Measurements from ENCODE around the gene GPRIN2. TPM values are rescaled to one million over a fixed set of nuclear protein-coding genes. Genes with fewer than 3 reads are reported as not detected.
"Not testable (repeated sequence)": the region's sequence is repeated elsewhere in the genome, so short reads cannot be mapped to it uniquely, and the experiment has no call there.

Gene GPRIN2
- total RNA-seq, 1 experiment from 2014 or later, result 4.3 TPM

DNA sequence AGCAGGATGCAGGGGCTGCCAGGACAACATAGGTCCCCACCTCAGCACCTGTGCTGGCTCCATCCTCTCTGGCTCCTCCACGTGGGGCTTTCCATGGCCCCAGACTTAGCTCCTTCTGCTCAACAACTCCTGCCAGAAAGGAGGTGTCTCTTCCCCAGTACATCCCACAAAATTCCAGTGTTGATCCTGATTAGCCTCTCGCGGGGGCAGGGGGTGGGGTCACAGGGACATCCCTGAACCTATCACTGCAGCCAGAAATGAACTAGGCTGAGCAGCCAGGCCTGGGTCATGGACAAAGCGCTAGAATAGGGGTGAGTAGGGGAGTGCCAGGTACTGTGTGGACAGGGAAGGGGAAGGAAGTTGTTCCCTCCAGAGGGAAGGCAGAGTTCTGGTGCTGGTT, 17.4 kb upstream of the GPRIN2 start:
- DNase-seq (ENCODE audit: low read depth); in situ Hi-C loops (cut with HindIII; ENCODE audit: low pct_unique_long_range_greater_than_20kb, low sequenced_read_pairs): not testable (repeated sequence)

DNA sequence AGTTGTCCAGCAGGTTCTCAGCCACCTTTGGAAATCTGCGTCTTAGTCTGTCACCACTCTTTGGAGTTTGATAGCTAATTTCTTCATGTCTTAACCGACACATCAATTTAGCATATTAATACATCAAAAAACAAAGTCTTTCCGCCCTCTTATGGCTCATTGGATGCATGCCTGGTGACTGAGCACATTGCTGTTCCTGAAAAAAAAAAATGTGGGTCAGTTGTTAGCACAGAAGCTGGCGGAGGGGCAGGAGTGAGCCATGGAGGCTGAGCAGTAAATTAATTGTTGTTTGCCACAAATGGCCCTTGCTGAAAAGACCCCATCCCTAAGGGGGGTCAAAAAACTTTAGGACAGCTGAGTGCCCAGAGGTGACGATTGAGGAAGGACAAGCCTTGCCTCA, 16.9 kb upstream of the GPRIN2 start:
- DNase-seq (ENCODE audit: low read depth); in situ Hi-C loops (cut with HindIII; ENCODE audit: low pct_unique_long_range_greater_than_20kb, low sequenced_read_pairs): not testable (repeated sequence)

DNA sequence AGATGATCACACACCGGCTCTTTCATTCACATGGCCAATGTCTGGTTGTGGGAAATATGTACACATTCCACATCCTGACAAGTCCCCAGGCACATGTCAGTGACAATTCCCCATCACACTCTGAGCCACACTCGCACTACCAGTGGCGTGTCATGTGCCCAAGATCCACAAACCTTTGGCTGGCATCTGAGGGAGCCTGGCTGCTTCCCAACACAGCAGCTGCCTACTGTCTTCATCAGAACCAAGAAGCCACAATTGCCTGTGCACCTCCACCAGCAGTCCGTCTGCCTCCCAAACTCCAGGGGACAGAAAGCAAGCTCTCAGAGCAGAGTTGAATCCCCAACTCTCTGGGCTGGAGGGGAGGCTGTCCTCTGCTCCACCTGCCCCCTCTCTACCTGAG, 16.3 kb upstream of the GPRIN2 start:
- in situ Hi-C loops (cut with HindIII; ENCODE audit: low pct_unique_long_range_greater_than_20kb, low sequenced_read_pairs); DNase-seq (ENCODE audit: low read depth): not testable (repeated sequence)

DNA sequence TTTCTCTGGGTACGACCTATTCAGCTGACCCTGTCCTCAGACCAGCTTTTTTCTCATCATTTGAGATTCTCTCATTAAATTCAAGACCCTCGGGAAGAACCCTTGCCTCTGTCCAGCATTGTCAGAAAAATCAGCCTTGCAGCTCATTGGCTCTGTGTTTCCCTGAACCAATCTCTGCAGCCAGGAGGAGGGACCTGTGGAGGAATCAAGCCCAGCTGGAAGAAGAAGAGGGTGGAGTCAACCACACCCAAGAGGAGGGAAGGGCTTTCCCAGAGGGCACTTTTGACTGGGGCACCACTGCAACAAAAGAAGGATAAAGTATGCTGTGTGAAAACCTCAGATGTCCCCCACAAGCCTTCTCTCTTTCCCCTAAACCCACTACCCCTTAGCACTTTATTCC, 14.2 kb upstream of the GPRIN2 start:
- in situ Hi-C loops (cut with HindIII; ENCODE audit: low pct_unique_long_range_greater_than_20kb, low sequenced_read_pairs); DNase-seq (ENCODE audit: low read depth): not testable (repeated sequence)

DNA sequence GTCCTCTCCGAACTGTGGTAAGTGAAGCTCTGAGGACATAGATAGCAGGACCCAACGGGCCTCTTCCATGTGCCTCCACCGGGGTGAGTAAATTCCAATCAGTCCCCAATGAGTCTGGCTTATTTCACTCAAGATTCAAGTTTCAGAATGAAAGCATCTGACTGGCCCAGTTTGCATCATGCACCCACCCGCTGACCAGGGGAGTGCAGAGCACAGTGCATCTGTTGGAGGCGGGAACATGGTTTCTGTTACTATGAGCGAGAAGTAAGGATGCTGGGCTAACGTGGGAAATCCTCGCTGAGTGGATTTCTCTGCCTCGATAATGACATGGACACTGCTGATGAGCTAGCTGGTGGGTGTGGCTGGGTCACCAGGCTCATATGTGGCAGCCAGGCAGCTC, 10.7 kb upstream of the GPRIN2 start:
- DNase-seq (ENCODE audit: low read depth); in situ Hi-C loops (cut with HindIII; ENCODE audit: low pct_unique_long_range_greater_than_20kb, low sequenced_read_pairs): not testable (repeated sequence)

DNA sequence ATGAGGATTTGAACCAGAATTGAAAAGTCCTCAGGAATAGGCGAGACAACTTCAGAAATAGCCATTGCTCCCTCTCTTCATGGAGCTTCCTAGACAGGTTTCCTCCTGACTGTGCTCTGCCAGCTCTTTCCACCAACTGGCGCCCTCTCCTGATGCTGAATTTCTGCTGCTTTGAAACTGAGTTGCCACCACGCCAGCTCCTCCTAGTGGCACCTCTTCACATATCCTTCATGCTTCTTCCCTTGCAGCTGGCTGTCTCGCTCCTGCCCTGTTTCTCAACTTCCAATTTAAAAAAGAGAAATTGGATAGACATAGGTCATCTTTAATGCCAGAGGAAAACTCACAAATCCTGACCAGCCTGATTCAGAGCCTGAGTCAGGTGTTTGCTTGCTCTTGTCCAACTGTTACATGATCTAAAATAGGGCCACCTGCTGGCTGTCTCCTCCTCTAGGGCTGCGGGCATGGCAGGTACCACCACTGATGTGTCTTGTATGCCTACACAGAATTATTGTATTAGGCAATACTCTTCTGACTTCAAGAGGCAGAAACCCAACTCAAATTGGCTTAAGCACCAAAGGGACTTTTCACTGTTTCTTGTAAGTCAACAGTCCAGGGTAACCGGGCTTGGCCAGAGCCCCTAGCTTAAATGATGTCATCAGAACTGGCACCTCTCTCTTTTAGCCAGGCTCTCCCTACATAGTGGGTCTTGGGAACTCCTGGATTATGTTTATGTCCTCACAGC, 9.3 kb upstream of the GPRIN2 start:
- in situ Hi-C loops (cut with HindIII; ENCODE audit: low pct_unique_long_range_greater_than_20kb, low sequenced_read_pairs), result not testable (repeated sequence)
- DNase-seq (ENCODE audit: low read depth), result peak; percentile 69

DNA sequence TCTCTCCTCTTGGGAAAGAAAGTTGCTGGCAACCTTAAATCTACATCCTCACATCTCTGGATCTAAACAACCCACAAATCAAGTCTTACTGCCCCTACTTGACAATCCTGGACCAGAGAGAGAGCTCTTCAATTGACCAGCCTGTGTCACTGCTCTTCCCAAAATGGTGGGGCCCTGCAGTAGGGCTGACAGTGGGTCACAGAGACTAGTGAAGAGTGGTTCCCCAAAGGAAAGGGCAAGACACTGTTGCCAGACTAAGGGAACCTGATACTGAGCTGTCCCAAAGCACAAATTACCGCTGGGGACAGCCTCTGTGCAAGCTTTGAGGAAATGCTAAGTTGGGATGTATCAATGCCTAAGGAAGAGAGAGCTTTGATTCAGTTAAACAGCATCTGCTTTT, 4.5 kb upstream of the GPRIN2 start:
- no peak for DNase-seq (ENCODE audit: low read depth)
- in situ Hi-C loops (cut with HindIII; ENCODE audit: low pct_unique_long_range_greater_than_20kb, low sequenced_read_pairs), result no loop called here

DNA sequence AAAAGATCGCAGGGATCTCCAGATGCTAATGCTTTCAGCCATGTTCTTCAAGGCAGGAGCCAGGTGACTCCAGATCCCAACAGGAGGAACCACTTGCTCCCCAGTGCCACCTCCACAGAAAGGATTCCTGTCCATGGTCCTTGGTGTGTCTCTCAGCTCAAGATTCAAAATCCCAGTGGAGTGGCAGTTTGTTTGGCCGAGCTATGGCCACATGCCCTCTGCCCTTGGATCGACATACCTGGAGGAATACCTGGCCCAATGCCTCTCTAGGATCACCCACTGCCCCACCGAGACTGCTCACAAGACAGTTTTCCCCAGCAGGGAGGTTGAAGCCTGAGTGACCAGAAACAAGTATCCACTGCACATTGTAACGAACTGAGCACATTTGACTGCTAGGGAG, 3.9 kb upstream of the GPRIN2 start:
- in situ Hi-C loops (cut with HindIII; ENCODE audit: low pct_unique_long_range_greater_than_20kb, low sequenced_read_pairs), result no loop called here

DNA sequence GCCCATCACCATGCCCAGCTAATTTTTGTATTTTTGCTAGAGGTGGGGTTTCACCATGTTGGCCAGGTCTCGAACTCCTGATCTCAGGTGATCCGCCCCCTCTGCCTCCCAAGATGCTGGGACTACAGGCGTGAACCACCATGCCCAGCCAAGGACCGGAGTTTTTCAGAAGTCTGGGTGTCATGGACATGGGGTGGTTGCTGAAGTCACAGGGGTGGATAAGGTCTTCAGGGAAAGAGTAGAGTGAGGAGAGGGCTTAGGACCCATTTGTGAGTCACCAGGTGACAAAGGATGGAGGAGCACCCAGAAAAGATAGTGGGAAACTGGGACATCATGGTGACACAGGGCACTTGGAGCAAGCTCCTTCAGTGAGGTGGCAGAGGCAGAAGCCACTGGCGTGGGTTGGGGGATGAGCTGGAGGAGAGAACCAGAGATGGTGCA, 2.8 kb upstream of the GPRIN2 start:
- in situ Hi-C loops (cut with HindIII; ENCODE audit: low pct_unique_long_range_greater_than_20kb, low sequenced_read_pairs), result no loop called here
- DNase-seq (ENCODE audit: low read depth), result no peak

More for the DNA sequence above, 3.9 kb upstream of the GPRIN2 start:
- no peak for DNase-seq (ENCODE audit: low read depth)

DNA sequence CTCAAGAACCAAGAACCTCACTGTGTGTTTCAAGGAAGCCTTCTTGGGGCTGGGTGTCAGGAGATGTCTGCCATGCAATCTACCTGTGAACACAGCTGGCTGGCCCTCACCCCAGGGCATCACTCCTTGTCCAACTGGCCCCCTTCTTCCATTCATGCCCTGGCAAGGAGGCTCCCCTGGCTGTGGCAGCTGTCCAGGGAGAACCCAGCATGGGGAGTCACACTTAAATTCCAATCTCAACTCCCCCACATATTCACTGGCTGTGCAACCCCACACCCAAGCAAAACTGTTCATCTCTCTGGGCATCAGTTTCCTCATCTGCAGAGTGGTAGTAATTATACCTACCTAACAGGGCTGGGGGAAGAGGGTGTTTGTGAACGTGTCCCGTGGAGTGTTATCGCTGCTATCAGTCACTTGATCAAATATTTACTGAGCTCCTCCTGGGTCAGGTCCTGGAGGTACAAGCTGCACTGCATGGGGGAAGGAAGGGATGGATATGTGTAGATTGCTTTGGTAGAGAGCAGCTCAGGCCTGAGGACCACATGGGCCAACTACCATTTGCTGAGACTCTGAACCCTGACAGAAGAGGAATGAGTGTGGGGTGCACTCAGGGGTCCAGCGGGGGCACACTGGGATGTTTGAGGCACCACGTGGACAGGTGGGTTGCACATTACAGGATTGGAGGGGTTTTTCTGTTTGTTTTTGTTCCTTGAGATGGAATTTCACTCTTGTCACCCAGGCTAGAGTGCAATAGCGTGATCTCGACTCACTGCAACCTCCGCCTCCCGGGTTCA, 2.1 kb upstream of the GPRIN2 start:
- DNase-seq (ENCODE audit: low read depth), result no peak
- in situ Hi-C loops (cut with HindIII; ENCODE audit: low pct_unique_long_range_greater_than_20kb, low sequenced_read_pairs), result no loop called here

DNA sequence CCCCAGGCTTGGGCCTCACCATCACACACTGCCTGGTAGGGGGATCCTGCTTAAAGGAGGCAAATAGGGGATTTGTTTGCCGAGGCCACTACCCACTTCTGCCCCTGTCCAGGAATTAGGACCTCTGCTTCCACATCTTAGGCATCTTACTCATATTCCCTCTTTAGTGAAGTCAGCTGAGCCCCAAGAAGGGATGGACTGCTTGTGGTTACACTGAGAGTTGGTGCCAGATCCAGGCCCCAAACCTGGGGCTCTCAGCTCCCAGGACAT, 1.6 kb upstream of the GPRIN2 start:
- in situ Hi-C loops (cut with HindIII; ENCODE audit: low pct_unique_long_range_greater_than_20kb, low sequenced_read_pairs), result no loop called here
- DNase-seq (ENCODE audit: low read depth), result no peak

DNA sequence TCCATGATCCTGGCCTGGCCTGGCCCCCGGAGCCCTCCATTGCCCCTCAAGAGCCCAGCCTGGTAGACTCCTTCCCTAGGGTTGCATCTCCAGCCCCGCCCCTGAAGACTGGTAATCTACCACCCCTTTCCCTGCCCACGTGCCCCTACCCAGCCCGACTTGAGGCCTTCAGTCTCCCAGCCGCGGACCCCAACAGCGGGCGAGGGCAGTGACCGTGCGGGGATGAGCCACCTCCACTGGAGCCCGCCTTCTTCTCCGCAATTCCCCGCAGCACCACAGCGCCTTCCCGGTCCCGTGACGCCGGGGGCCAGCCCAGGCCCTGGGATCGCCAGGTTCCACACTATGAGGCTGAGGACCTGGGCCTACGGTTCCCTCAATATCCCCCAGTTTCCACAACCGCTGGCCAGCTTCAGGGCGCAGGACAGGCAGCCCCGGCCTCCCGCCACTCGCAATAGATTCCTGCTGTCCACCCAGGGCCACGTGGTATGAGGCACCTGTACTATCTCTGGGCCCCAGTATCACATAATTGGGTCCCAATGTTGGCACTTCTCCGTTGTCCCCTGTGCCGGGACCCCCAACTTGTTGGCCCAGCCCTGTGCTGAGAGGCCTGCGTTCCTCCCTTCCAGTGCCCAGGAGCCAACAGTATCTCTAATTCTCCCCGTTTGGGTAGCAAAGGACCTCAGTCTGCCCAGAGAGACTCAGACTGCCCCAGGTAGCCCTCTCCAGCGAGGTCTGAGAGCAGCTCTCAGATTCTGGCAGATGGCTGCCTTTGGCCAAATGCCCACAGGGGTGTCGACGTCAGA, 1.1 kb upstream of the GPRIN2 start:
- in situ Hi-C loops (cut with HindIII; ENCODE audit: low pct_unique_long_range_greater_than_20kb, low sequenced_read_pairs), result no loop called here

DNA sequence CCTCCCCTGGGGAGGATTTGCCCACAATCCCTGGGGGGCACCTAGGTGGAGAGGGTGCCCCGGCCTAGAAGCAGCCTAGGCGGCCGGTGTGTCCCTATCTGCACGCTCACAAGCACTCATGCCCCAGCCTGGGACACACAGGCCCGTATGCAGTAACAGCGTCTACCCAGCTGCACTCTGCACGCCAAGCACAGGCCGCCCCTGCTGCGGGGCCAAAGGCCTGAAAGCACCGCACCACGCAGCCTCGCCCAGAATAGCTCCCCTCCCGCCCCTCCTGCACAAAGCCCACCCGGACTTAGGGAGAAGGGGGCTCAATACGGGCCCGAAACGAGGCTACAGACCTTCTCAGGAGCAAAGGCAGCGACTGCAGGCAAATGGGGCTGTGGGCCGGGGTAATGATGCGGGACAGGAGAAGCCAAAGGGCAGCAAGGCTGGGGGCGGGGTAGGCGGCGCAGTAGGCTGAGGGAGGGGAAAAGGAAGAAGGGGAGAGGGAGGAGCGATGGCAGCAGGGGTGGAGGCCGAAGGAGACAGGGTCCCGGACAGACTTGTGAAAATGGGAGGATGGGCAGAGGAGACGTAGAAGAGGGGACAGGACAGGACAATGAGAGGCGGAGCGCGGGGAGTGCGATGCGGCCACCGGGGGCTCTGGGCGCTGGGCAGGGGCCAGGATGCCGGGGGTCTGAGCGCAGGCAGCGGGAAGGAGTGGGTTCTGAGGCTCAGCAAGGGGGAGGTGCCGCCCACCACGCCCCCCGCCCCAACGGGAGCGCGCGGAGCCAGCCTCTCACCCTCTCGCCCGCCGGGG, 544 bp downstream of the GPRIN2 start:
- no peak for DNase-seq (ENCODE audit: low read depth)
- in situ Hi-C loops (cut with HindIII; ENCODE audit: low pct_unique_long_range_greater_than_20kb, low sequenced_read_pairs), result no loop called here

More for the DNA sequence above, 1.1 kb upstream of the GPRIN2 start:
- no peak for DNase-seq (ENCODE audit: low read depth)

DNA sequence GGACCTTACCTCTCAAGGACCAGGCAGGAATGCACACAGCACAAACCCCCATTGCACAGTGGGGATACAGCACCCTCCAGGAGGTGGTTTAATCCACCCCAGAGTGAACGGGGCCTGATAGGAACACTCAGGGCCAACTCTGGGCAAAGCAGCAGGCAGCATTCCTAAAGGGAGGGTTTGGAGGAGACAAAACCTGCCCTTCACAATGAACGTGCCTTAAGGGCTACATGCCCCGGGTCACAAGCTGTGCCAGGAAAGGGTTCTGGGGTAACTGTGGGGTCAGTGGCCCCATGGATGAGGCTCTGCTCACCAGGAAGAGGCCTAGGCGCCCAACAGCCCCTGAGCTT, 1.1 kb downstream of the GPRIN2 start:
- in situ Hi-C loops (cut with HindIII; ENCODE audit: low pct_unique_long_range_greater_than_20kb, low sequenced_read_pairs), result no loop called here
- no peak for DNase-seq (ENCODE audit: low read depth)

DNA sequence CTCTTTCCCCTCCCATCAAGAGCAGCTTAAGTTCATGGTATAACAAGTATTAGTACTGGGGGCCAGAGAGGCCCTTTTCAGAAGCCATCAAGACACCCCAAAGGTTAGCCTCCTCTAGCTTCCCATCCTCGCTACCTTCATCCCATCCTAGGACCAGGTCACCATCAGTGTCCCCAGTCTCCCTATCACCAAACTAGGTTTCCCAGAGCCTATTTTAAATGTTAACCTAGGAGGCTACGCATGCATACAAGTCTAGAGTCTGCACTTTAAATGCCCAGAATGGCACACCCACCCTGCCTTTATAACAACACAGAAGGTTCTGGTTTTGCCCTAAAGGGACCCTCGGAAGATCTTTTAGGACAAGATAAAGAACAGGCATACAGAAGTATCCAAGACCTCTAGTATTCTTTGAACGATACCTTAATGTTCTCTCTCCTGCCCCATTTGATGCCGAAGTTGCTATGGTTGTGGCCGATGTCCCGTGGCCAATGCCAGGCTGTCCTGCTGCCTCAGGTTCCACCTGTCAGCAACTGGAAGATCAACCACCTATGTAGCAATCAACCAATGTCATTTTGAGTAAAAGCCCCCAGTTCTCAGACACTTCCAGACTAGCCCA, 2.2 kb downstream of the GPRIN2 start:
- no peak for DNase-seq (ENCODE audit: low read depth)
- in situ Hi-C loops (cut with HindIII; ENCODE audit: low pct_unique_long_range_greater_than_20kb, low sequenced_read_pairs), result no loop called here

DNA sequence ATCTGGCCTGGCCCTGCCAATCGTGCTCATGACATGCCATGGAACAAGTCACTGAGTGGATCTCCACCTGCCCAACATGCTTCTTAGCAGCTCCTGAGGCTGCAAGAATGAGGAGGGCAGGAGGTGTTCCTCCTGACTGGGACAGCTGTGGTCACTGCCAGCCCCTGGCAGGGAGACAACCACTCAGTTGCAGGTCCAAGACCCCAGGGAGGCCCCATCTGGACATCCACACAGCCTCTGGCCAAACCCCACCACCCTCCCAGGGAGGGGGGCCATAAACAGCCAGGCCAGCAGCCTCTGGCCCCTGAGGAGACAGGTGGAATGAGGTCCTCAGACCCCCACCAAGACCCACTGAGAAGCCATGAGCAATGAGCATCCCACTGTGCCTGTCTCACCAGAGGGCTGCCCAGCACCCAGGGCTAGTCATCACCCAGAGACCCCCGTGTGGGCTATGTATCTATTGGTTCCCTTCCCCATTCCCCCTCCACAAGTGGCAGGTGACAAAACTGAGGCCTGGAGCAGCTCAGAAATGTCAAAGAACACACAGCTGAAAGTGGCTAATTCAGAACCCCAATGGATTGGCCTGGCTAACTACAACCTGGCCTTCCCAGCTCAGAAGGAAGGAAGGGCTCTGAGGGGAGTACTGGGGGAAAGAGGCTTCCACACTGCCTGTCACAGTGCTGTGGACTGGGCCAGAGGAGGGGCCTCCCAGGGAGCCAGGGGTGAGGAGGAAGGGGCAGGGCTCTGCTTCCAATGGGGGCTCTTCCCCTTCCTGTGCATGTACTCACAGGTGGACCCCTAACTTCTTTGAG, 3.0 kb downstream of the GPRIN2 start:
- in situ Hi-C loops (cut with HindIII; ENCODE audit: low pct_unique_long_range_greater_than_20kb, low sequenced_read_pairs), result no loop called here
- no peak for DNase-seq (ENCODE audit: low read depth)

DNA sequence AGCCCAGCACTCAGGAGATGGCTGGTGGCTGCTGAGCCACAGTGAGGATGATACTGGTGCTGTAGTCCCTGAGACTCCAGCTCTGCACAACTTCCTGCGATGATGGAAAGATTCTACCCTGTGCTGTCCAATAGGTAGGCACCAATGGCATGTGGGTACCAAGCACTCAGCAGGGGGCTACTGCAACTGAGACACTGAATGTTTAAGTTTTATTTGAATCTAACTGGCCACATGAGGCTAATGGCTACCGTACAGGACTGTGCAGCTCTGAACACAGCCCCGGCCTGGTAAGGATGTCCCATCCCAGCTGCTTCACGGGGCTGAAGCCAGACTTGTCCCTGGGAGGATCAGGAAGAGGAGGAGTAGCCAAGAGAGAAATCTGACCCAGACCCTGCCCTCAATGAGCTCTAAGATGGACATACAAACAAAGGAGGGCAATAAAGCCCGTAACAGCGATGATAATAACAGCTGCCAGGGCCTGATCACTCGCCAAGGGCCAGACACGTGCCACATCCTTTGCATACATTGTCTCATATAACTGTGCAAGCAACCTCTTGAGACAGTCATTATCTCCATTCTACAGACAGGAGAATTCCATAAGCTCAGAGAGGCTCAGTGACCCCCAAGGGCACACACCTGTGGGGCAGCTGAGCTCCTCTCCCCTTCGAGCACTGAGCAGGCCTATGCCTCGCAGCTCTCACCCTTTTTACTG, 3.8 kb downstream of the GPRIN2 start:
- in situ Hi-C loops (cut with HindIII; ENCODE audit: low pct_unique_long_range_greater_than_20kb, low sequenced_read_pairs), result no loop called here
- DNase-seq (ENCODE audit: low read depth), result no peak
